Right forelimb (tissue), 1 donor: ENCODE measurements around the gene ZNF438.

Experiments
- DNase-seq: peaks from one replicate; pipeline ENCODE4 v3.0.0-alpha.2; 2018

The ZNF438 gene

GRCh38 chr10:31011017-31011664, 20.5 kb downstream of the ZNF438 start:
- DNase-seq = no peak

GRCh38 chr10:31010062-31010461, 21.6 kb downstream of the ZNF438 start:
- DNase-seq = no peak

GRCh38 chr10:31005895-31006294, 25.8 kb downstream of the ZNF438 start:
- DNase-seq = no peak

- DNase-seq = no peak
These were observed 27.0 kb downstream of the ZNF438 start for GRCh38 chr10:31004611-31005193.

- DNase-seq = no peak
These were observed 29.9 kb downstream of the ZNF438 start for GRCh38 chr10:31001740-31002139.

- no peak for DNase-seq
These were observed 30.8 kb downstream of the ZNF438 start for GRCh38 chr10:31000867-31001266.

- no peak for DNase-seq
These were observed 31.4 kb downstream of the ZNF438 start for GRCh38 chr10:31000071-31000782.

GRCh38 chr10:30999070-30999712, 32.5 kb downstream of the ZNF438 start:
- DNase-seq = no peak

GRCh38 chr10:30997536-30998235, 34.0 kb downstream of the ZNF438 start:
- no peak for DNase-seq

- no peak for DNase-seq
These were observed 35.1 kb downstream of the ZNF438 start for GRCh38 chr10:30996481-30997005.

GRCh38 chr10:30995081-30995770, 36.4 kb downstream of the ZNF438 start:
- DNase-seq = no peak

- no peak for DNase-seq
These were observed 38.5 kb downstream of the ZNF438 start for GRCh38 chr10:30993155-30993554.

- DNase-seq = no peak
These were observed 39.0 kb downstream of the ZNF438 start for GRCh38 chr10:30992681-30993080.

GRCh38 chr10:30991647-30992011, 40.0 kb downstream of the ZNF438 start:
- no peak for DNase-seq

GRCh38 chr10:30990971-30991646, 40.6 kb downstream of the ZNF438 start:
- DNase-seq = no peak

GRCh38 chr10:30990351-30990750, 41.3 kb downstream of the ZNF438 start:
- DNase-seq = no peak

GRCh38 chr10:30988831-30989435, 42.7 kb downstream of the ZNF438 start:
- no peak for DNase-seq

- DNase-seq = no peak
These were observed 44.2 kb downstream of the ZNF438 start for GRCh38 chr10:30987463-30987862.

- DNase-seq = no peak
These were observed 45.6 kb downstream of the ZNF438 start for GRCh38 chr10:30986053-30986555.

GRCh38 chr10:30985512-30985911, 46.2 kb downstream of the ZNF438 start:
- DNase-seq = no peak
